IPS DF 6.9 (cell line): ENCODE data around the gene DEGS2.

Experiments
- DNase-seq: peaks from one replicate; pipeline ENCODE4 v3.0.0-alpha.2; 2013; ENCODE audit warnings: low read depth, low spot score
- H3K27ac ChIP-seq: one replicate; pipeline ENCODE4 v1.5.1; 2013; ENCODE audit warnings: low read length, control low read depth
- H3K27me3 ChIP-seq: 2 replicates; pipeline ENCODE4 v1.6.1; 2013; ENCODE audit warnings: mild to moderate bottlenecking, low read length; ENCODE audit not compliant: control insufficient read depth, insufficient read depth
- H3K36me3 ChIP-seq: 2 replicates; pipeline ENCODE4 v1.6.1; 2013; ENCODE audit warnings: low read length; ENCODE audit not compliant: control insufficient read depth, insufficient read depth
- H3K4me1 ChIP-seq: 2 replicates; pipeline ENCODE4 v1.6.1; 2013; ENCODE audit warnings: low read length; ENCODE audit not compliant: control insufficient read depth, insufficient read depth
- H3K4me3 ChIP-seq: 2 replicates; pipeline ENCODE4 v1.5.1; 2013; ENCODE audit warnings: mild to moderate bottlenecking, low read length
- H3K9me3 ChIP-seq: 2 replicates; pipeline ENCODE4 v1.6.1; 2013; ENCODE audit warnings: low read length, inconsistent platforms; ENCODE audit not compliant: control insufficient read depth, insufficient read depth
- WGBS: extraction: QIAGEN DNeasy Blood & Tissue Kit; methylation state at CpG from one replicate; pipeline ENCODE4 v1.1.7; 2013; ENCODE audit warnings: mixed read lengths, missing lambda C conversion rate; ENCODE audit not compliant: insufficient read length, insufficient coverage; 5-methylcytosine and 5-hydroxymethylcytosine counted together

DEGS2 gene

GRCh38 chr14:100104523-100105300, 54.7 kb downstream of the DEGS2 start:
- Histone ChIP-seq H3K4me1 (no peaks in the 10 kb centered on the region), H3K4me3 (no peak overlapping the region), H3K27me3 (no peaks in the 10 kb centered on the region), H3K27ac (no peak overlapping the region), H3K36me3 (no peaks in the 10 kb centered on the region), H3K9me3 (no peaks in the 10 kb centered on the region)
- WGBS = no CpG with 5 or more reads among the region's 7 CpGs
- no peak for DNase-seq

GRCh38 chr14:100104006-100104352, 55.5 kb downstream of the DEGS2 start:
- H3K4me3 ChIP-seq = no peak overlapping the region
- no peaks in the 10 kb centered on the region for H3K27me3 ChIP-seq
- WGBS = no CpG with 5 or more reads among the region's 4 CpGs
- H3K36me3 ChIP-seq = no peaks in the 10 kb centered on the region
- no peaks in the 10 kb centered on the region for H3K4me1 ChIP-seq
- H3K27ac ChIP-seq = no peak overlapping the region
- H3K9me3 ChIP-seq = no peaks in the 10 kb centered on the region
- DNase-seq = no peak

GRCh38 chr14:100103250-100104005, 56.0 kb downstream of the DEGS2 start:
- no peak for DNase-seq
- WGBS = no CpG with 5 or more reads among the region's 10 CpGs
- H3K36me3 ChIP-seq = no peaks in the 10 kb centered on the region
- H3K27ac ChIP-seq = no peak overlapping the region
- no peak overlapping the region for H3K4me3 ChIP-seq
- H3K4me1 ChIP-seq = no peaks in the 10 kb centered on the region
- no peaks in the 10 kb centered on the region for H3K9me3 ChIP-seq
- no peaks in the 10 kb centered on the region for H3K27me3 ChIP-seq

GRCh38 chr14:100102156-100102785, 57.2 kb downstream of the DEGS2 start:
- no peak for DNase-seq
- Histone ChIP-seq H3K9me3 (no peaks in the 10 kb centered on the region), H3K27ac (no peak overlapping the region), H3K4me3 (no peak overlapping the region), H3K4me1 (no peaks in the 10 kb centered on the region), H3K27me3 (no peaks in the 10 kb centered on the region), H3K36me3 (no peaks in the 10 kb centered on the region)
- no CpG with 5 or more reads among the region's 8 CpGs for WGBS

- no peaks in the 10 kb centered on the region for H3K4me1 ChIP-seq
- no CpG with 5 or more reads among the region's 14 CpGs for WGBS
- H3K27ac ChIP-seq = no peak overlapping the region
- no peaks in the 10 kb centered on the region for H3K36me3 ChIP-seq
- H3K9me3 ChIP-seq = no peaks in the 10 kb centered on the region
- H3K27me3 ChIP-seq = no peaks in the 10 kb centered on the region
- H3K4me3 ChIP-seq = no peak overlapping the region
- no peak for DNase-seq
Observed at GRCh38 chr14:100100032-100100703, 59.3 kb downstream of the DEGS2 start.

GRCh38 chr14:100098171-100098570, 61.3 kb downstream of the DEGS2 start:
- Histone ChIP-seq H3K9me3 (no peaks in the 10 kb centered on the region), H3K4me3 (no peak overlapping the region), H3K27me3 (no peaks in the 10 kb centered on the region), H3K27ac (no peak overlapping the region), H3K36me3 (no peaks in the 10 kb centered on the region), H3K4me1 (no peaks in the 10 kb centered on the region)
- DNase-seq = no peak
- no CpG with 5 or more reads among the region's 8 CpGs for WGBS

GRCh38 chr14:100096656-100097055, 62.8 kb downstream of the DEGS2 start:
- Histone ChIP-seq H3K9me3 (no peaks in the 10 kb centered on the region), H3K36me3 (no peaks in the 10 kb centered on the region), H3K4me3 (no peak overlapping the region), H3K27ac (no peak overlapping the region), H3K27me3 (no peaks in the 10 kb centered on the region), H3K4me1 (no peaks in the 10 kb centered on the region)
- no CpG with 5 or more reads among the region's 3 CpGs for WGBS
- DNase-seq = no peak
